GM23248 (cell line): ENCODE measurements around the gene PLCB4. TPM values are rescaled to one million over a fixed set of nuclear protein-coding genes. Genes with fewer than 3 reads are reported as not detected.

Experiments used
- DNase-seq: peaks from one replicate; pipeline ENCODE4 v3.0.0-alpha.2; 2015
- H2AFZ ChIP-seq: fragments of 200-600 bp; sonication (generic); 2 replicates; pipeline ENCODE4 v1.6.1; 2016; ENCODE audit warnings: antibody characterized with exemption
- H3F3A ChIP-seq: fragments of 200-600 bp; sonication (generic); 2 replicates; pipeline ENCODE4 v1.6.1; 2016; ENCODE audit warnings: mild to moderate bottlenecking, antibody characterized with exemption, mixed run types; ENCODE audit not compliant: insufficient read depth
- H3K27ac ChIP-seq: fragments of 200-600 bp; sonication (generic); 2 replicates; pipeline ENCODE4 v1.5.1; 2016; ENCODE audit warnings: mild to moderate bottlenecking
- H3K27me3 ChIP-seq: fragments of 200-600 bp; sonication (generic); replicated peaks from 2 replicates; pipeline ENCODE4 v1.6.1; 2016; ENCODE audit warnings: mild to moderate bottlenecking; ENCODE audit not compliant: insufficient read depth
- H3K36me3 ChIP-seq: fragments of 200-600 bp; sonication (generic); 2 replicates; pipeline ENCODE4 v1.6.1; 2016; ENCODE audit warnings: low read depth, mild to moderate bottlenecking
- H3K4me1 ChIP-seq: fragments of 200-600 bp; sonication (generic); 2 replicates; pipeline ENCODE4 v1.6.1; 2016; ENCODE audit warnings: mild to moderate bottlenecking; ENCODE audit not compliant: insufficient read depth
- H3K4me2 ChIP-seq: fragments of 200-600 bp; sonication (generic); one replicate; pipeline ENCODE4 v1.6.1; 2016; ENCODE audit warnings: mild to moderate bottlenecking; ENCODE audit not compliant: unreplicated experiment
- H3K4me3 ChIP-seq: fragments of 200-600 bp; sonication (generic); 2 replicates; pipeline ENCODE4 v1.5.1; 2016; ENCODE audit warnings: mild to moderate bottlenecking
- H3K79me2 ChIP-seq: fragments of 200-600 bp; sonication (generic); 2 replicates; pipeline ENCODE4 v1.6.1; 2016; ENCODE audit warnings: mild to moderate bottlenecking; ENCODE audit not compliant: insufficient read depth
- H3K9ac ChIP-seq: fragments of 200-600 bp; sonication (generic); 2 replicates; pipeline ENCODE4 v1.6.1; 2016; ENCODE audit warnings: mild to moderate bottlenecking
- H3K9me2 ChIP-seq: fragments of 200-600 bp; sonication (generic); 2 replicates; pipeline ENCODE4 v1.6.1; 2016; ENCODE audit warnings: mixed run types, mild to moderate bottlenecking, moderate library complexity; ENCODE audit not compliant: insufficient read depth
- H3K9me3 ChIP-seq: fragments of 200-600 bp; sonication (generic); one replicate; pipeline ENCODE4 v1.6.1; 2017; ENCODE audit warnings: low read depth
- H4K20me1 ChIP-seq: fragments of 200-600 bp; sonication (generic); 2 replicates; pipeline ENCODE4 v1.6.0; 2016; ENCODE audit not compliant: insufficient read depth
- EZH2 ChIP-seq: fragments of 200-600 bp; sonication (generic); IDR thresholded peaks from 2 replicates; pipeline ENCODE4 v1.6.1; 2018; ENCODE audit warnings: antibody characterized with exemption, mild to moderate bottlenecking; ENCODE audit not compliant: insufficient read depth, poor library complexity, severe bottlenecking
- EZH2phosphoT487 ChIP-seq: fragments of 200-600 bp; sonication (generic); IDR thresholded peaks from 2 replicates; pipeline ENCODE4 v1.6.1; 2018; ENCODE audit warnings: antibody characterized with exemption, moderate library complexity, mild to moderate bottlenecking, low read depth; ENCODE audit not compliant: insufficient read depth
- WGBS, 2 experiments: methylation state at CpG; one replicate each; pipeline ENCODE4 v1.1.6; 2015 to 2017; ENCODE audit warnings: low lambda C conversion rate in 2 of 2, low coverage in 1 of 2; ENCODE audit errors: missing lambda C conversion rate in 2 of 2; 5-methylcytosine and 5-hydroxymethylcytosine counted together
- in situ Hi-C: fragments of 300-500 bp; cut with MboI; formaldehyde crosslinking; loops from 2 replicates; pipeline ENCODE4 v1.15.0; 2020
- polyA plus RNA-seq: library from polyadenylated mRNA; unstranded; fragments of >200 nt; fragmentation: Nextera tagmentation; extraction: Ambion mirVana; gene quantifications from 2 replicates; pipeline ENCODE4 v1.2.1, GENCODE V29; 2016
- total RNA-seq: library from RNA; depleted of rRNA; stranded (reverse); fragments of >200 nt; shearing (Covaris generic); gene quantifications from 2 replicates; pipeline ENCODE4 v1.2.3, GENCODE V29; 2014

PLCB4 gene
- total and polyA plus RNA-seq, 2 experiments from 2014 or later = 5.0 to 9.5 TPM

DNA sequence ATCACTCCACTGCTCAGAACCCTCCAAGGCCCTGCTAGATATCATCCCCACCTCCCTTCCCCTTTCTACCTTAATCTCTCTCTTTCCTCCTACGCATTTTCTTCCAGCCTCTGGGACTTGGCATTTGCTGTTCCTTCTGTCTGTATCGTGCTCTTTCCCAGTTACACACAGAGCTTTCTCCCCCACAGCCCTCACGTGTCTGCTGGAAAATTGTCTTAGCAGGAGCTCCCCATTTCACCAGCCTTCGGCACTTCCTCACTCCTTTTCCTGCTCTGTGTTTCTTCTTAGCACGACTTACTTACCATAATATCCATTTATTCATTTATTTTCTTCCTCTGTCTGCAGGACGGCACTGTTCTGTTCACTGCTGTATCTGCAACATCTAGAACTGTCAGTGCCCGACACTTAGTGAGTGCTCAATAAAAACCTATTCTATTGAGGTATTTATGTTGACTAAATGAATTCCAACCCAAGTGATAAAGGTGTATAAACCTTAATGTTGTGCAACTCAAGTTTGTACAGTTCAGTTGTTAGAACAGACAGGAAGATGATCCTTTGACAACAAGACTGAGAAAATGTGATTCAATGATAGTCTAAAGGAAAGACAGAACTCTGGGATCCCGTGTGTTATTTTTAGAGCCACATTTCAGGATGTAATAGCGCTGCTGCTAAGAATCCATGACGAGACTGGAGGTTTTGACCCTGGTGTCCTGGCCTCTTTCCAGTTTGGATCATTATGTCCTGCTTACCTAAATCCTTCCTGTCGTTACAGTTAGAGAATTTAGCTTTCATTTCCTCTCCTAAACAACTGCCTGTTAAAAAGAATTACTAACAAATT, 275.4 kb downstream of the PLCB4 start:
- Histone ChIP-seq H3K9me2 (no peaks in the 10 kb centered on the region), H4K20me1 (no peaks in the 10 kb centered on the region), H2AFZ (peak overlapping the region; percentile 42), H3K27ac (peak overlapping the region; percentile 13; the same call in 1 of the 2 replicates), H3K4me1 (peaks cover 10% of the 10 kb centered on the region), H3K4me3 (peak overlapping the region; percentile 37; the same call in 1 of the 2 replicates), H3K79me2 (no peaks in the 10 kb centered on the region), H3K27me3 (no peaks in the 10 kb centered on the region), H3K9ac (no peak overlapping the region), H3K9me3 (no peaks in the 10 kb centered on the region), H3F3A (peaks cover 9% of the 10 kb centered on the region; the same call in 1 of the 2 replicates), H3K36me3 (no peaks in the 10 kb centered on the region), H3K4me2 (peak overlapping the region; percentile 32)
- 48 to 55% methylated on average over 11 of the region's 11 CpGs for WGBS, 2 experiments
- TF ChIP-seq EZH2 (no peak), EZH2phosphoT487 (no peak)
- peak; percentile 54 for DNase-seq
- in situ Hi-C loops = no loop called here

DNA sequence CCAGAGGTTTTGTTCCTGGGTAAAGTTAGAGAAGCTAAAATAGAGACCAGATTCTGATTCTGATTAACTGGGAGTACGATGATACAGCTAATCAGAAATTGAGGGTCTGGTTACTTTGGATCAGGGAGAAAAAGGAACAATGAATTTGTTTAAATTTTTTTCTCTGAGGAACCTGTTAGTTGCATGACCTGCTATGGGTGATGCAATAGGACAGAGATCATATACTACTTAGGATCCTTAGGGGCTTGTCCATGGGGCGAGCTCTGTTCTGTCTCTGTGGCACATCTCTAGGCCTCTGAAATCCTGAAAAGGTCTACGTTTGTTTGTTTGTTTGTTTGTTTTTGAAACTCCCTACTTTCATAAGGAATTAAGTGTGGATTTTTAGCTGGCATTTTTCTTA, 279.4 kb downstream of the PLCB4 start:
- H4K20me1 ChIP-seq = no peaks in the 10 kb centered on the region
- no peak for TF ChIP-seq EZH2
- TF ChIP-seq EZH2phosphoT487 = no peak
- no peak overlapping the region for H3K27ac ChIP-seq
- no peaks in the 10 kb centered on the region for H3K9me2 ChIP-seq
- no peaks in the 10 kb centered on the region for H3K9me3 ChIP-seq
- in situ Hi-C loops = no loop called here
- H3K9ac ChIP-seq = no peak overlapping the region
- no peak overlapping the region for H3K4me3 ChIP-seq
- no peak for DNase-seq
- no peak overlapping the region for H2AFZ ChIP-seq
- no peaks in the 10 kb centered on the region for H3K27me3 ChIP-seq
- H3K79me2 ChIP-seq = no peaks in the 10 kb centered on the region
- no peak overlapping the region for H3K4me2 ChIP-seq
- peaks cover 10% of the 10 kb centered on the region for H3K4me1 ChIP-seq
- 74 to 78% methylated on average over 3 of the region's 3 CpGs for WGBS, 2 experiments
- no peaks in the 10 kb centered on the region for H3K36me3 ChIP-seq
- peaks cover 9% of the 10 kb centered on the region; the same call in 1 of the 2 replicates for H3F3A ChIP-seq

DNA sequence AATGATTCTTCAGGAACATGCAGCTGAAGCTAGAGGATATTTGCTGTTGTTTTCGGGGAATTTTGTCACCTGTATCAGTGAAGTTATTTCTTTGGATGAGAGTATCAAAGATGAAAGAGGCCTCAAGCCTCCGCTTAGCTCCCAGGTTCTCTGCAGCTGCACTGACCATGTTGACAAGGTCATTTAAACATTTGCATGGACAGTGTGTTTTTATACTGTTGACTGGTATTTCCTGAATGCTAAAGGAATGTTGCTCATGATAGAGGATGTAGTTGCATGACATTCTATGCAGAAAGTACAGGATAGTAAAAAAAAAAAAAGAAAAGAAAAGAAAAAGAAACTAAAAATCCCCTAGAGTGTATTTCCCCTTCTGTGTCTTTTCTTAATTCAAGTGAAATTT, 279.9 kb downstream of the PLCB4 start:
- Histone ChIP-seq H2AFZ (no peak overlapping the region), H3K4me1 (peaks cover 10% of the 10 kb centered on the region), H3K36me3 (no peaks in the 10 kb centered on the region), H3K4me3 (no peak overlapping the region), H3K9me3 (no peaks in the 10 kb centered on the region), H3K79me2 (no peaks in the 10 kb centered on the region), H3K27ac (no peak overlapping the region), H3K9ac (no peak overlapping the region), H3K4me2 (no peak overlapping the region), H3K9me2 (no peaks in the 10 kb centered on the region), H3K27me3 (no peaks in the 10 kb centered on the region), H3F3A (peaks cover 9% of the 10 kb centered on the region; the same call in 1 of the 2 replicates), H4K20me1 (no peaks in the 10 kb centered on the region)
- WGBS, 2 experiments = 90 to 98% methylated on average over 2 of the region's 2 CpGs
- TF ChIP-seq EZH2phosphoT487 (no peak), EZH2 (no peak)
- in situ Hi-C loops = no loop called here
- DNase-seq = no peak

GRCh38 chr20:9349249-9349648, 280.4 kb downstream of the PLCB4 start:
- no peak overlapping the region for H3K27ac ChIP-seq
- no peak overlapping the region for H3K4me3 ChIP-seq
- H3K79me2 ChIP-seq = no peaks in the 10 kb centered on the region
- H3K4me1 ChIP-seq = peaks cover 10% of the 10 kb centered on the region
- 98 to 99% methylated on average over 4 of the region's 4 CpGs for WGBS, 2 experiments
- no peak for TF ChIP-seq EZH2
- TF ChIP-seq EZH2phosphoT487 = no peak
- DNase-seq = no peak
- H3K9me3 ChIP-seq = no peaks in the 10 kb centered on the region
- H3K9me2 ChIP-seq = no peaks in the 10 kb centered on the region
- no peaks in the 10 kb centered on the region for H3K36me3 ChIP-seq
- H3F3A ChIP-seq = peaks cover 9% of the 10 kb centered on the region; the same call in 1 of the 2 replicates
- no peak overlapping the region for H3K9ac ChIP-seq
- no peak overlapping the region for H3K4me2 ChIP-seq
- in situ Hi-C loops = no loop called here
- no peak overlapping the region for H2AFZ ChIP-seq
- H4K20me1 ChIP-seq = no peaks in the 10 kb centered on the region
- H3K27me3 ChIP-seq = no peaks in the 10 kb centered on the region
